Measurements from ENCODE around the gene CYB5R2. TPM values are rescaled to one million over a fixed set of nuclear protein-coding genes. Genes with fewer than 3 reads are reported as not detected.

Gene CYB5R2
- total and polyA plus RNA-seq, 9 donors, result 11.8 to 32.0 (median 20.7) TPM

DNA sequence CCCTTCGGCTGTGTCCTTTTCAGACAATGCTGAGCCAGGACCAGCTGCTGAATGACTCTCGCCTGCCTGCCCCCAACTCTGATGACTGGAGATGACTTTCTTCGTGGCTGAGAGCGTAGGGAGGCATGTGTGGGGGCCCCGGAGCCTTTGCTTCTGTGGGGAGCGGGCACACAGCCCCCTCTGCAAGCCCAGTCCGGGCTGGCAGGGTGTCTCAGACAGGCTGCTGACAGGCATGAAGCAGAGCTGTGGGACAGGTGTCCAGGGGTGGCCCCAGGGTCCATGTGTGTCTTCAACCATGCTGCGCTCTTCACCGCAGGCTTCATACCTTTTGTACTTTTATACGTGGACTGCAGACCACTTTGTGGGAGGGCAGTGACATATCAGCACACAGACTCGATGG, 16.6 kb downstream of the CYB5R2 start:
- no peaks in the 10 kb centered on the region for H3K4me1 ChIP-seq (ENCODE audit: insufficient read depth)
- 82 to 89% (median 85%) methylated on average over 9 to 11 of the region's 11 CpGs for WGBS, 3 donors
- H3K4me3 ChIP-seq, result no peak overlapping the region
- H3K27me3 ChIP-seq, result no peaks in the 10 kb centered on the region
- no peak for DNase-seq
- TF ChIP-seq POLR2A (IDR thresholded peaks at IDR 0.05) (no peak), EP300 (IDR thresholded peaks at IDR 0.05) (no peak)
- TF ChIP-seq, protein P1, sequence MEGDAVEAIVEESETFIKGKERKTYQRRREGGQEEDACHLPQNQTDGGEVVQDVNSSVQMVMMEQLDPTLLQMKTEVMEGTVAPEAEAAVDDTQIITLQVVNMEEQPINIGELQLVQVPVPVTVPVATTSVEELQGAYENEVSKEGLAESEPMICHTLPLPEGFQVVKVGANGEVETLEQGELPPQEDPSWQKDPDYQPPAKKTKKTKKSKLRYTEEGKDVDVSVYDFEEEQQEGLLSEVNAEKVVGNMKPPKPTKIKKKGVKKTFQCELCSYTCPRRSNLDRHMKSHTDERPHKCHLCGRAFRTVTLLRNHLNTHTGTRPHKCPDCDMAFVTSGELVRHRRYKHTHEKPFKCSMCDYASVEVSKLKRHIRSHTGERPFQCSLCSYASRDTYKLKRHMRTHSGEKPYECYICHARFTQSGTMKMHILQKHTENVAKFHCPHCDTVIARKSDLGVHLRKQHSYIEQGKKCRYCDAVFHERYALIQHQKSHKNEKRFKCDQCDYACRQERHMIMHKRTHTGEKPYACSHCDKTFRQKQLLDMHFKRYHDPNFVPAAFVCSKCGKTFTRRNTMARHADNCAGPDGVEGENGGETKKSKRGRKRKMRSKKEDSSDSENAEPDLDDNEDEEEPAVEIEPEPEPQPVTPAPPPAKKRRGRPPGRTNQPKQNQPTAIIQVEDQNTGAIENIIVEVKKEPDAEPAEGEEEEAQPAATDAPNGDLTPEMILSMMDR (IDR thresholded peaks at IDR 0.05), result no peak
- intact Hi-C loops (cut with DNase I), result loop anchor here (2.0 to 5.0 kb wide), 2 partner anchors 84 to 86 kb away; no protein-coding TSS in a partner anchor
- H3K36me3 ChIP-seq, result no peaks in the 10 kb centered on the region
- H3K9me3 ChIP-seq, result no peaks in the 10 kb centered on the region
- no peak overlapping the region for H3K27ac ChIP-seq

DNA sequence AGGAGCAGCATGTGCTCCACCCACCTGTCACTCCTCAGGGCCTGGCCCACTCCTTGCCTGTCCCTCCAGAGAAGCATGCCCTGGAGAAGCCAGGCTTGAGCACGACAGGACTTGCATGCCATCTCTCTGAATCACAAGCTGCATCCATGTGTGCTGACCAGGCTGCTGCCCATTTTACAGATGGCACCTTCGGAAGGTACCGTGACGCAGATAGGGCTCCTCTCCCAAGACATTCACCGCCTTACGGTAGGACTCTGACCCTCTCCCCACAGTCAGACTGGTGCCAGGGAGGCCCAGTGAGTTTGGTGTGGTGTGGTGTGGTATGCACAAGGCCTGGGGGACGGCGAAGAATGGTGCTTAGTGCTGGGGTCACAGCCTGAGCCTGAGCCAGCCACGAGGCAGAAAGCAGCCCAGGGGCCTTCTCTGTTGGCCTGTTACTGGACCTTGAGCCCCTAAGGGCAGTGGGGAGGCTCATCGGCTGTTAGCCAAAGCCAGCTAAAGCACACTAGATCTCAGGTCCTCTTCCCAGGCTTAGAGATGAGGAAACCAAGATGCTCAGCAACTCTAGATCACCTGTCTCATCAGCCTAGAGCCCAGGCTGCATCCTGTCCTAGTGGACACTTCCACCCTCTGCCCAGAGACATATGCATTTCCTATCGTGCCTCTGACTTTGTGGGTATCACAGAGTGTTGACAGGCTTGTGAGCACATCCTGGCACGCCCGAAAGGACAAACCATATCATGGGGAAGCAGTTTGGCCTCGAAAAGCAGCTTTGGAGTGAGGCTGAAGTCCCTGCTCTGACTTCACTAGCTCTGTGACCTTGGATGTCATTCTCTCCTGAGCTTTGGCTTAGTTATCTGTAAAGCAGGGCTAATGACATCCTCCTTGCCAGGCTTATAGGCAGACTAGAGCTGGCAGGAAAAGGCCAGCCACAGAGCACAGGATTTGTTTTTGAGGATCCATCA, 17.8 kb downstream of the CYB5R2 start:
- WGBS, 3 donors, result 76 to 92% (median 80%) methylated on average over 14 of the region's 14 CpGs
- no peaks in the 10 kb centered on the region for H3K27me3 ChIP-seq
- no peaks in the 10 kb centered on the region for H3K36me3 ChIP-seq
- DNase-seq, result no peak
- no peaks in the 10 kb centered on the region for H3K9me3 ChIP-seq
- H3K4me3 ChIP-seq, result no peak overlapping the region
- TF ChIP-seq EP300 (IDR thresholded peaks at IDR 0.05) (no peak), POLR2A (IDR thresholded peaks at IDR 0.05) (no peak)
- TF ChIP-seq, protein P1 (IDR thresholded peaks at IDR 0.05), result no peak
- H3K27ac ChIP-seq, result no peak overlapping the region
- intact Hi-C loops (cut with DNase I), result loop anchor here (2.0 to 5.0 kb wide), 2 partner anchors 83 to 85 kb away; no protein-coding TSS in a partner anchor
- H3K4me1 ChIP-seq (ENCODE audit: insufficient read depth), result no peaks in the 10 kb centered on the region

DNA sequence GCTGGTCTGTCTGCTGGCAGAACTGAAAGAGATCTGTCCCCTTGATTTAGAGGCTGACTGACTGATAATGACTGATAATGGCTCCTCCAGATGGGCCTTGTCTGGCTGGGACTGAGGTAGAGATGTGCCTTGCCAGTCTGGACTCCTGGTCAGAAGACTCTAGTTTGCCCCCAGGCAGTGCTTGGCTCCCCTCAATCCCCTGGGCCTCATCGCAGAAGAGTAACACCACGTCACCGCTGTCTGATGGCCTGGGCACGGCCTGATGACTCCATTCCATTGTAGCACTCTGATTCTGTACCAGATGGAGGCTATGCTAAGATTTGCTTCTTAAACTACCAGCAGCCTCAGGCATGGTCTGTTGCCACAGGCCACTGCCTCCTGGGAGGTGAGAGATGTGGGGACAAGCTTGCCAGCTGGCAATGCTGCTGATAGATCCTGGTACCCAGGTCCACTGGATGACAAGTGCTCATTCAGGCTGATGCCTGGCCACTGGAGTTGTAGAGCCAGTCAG, 19.1 kb downstream of the CYB5R2 start:
- WGBS, 3 donors, result 86 to 94% (median 90%) methylated on average over 4 of the region's 4 CpGs
- H3K9me3 ChIP-seq, result no peaks in the 10 kb centered on the region
- H3K36me3 ChIP-seq, result no peaks in the 10 kb centered on the region
- intact Hi-C loops (cut with DNase I), result no loop called here
- DNase-seq, result no peak
- H3K4me1 ChIP-seq (ENCODE audit: insufficient read depth), result no peaks in the 10 kb centered on the region
- TF ChIP-seq, protein P1 (IDR thresholded peaks at IDR 0.05), result no peak
- no peak for TF ChIP-seq POLR2A (IDR thresholded peaks at IDR 0.05)
- no peak for TF ChIP-seq EP300 (IDR thresholded peaks at IDR 0.05)
- no peak overlapping the region for H3K4me3 ChIP-seq
- H3K27ac ChIP-seq, result no peak overlapping the region
- H3K27me3 ChIP-seq, result no peaks in the 10 kb centered on the region

DNA sequence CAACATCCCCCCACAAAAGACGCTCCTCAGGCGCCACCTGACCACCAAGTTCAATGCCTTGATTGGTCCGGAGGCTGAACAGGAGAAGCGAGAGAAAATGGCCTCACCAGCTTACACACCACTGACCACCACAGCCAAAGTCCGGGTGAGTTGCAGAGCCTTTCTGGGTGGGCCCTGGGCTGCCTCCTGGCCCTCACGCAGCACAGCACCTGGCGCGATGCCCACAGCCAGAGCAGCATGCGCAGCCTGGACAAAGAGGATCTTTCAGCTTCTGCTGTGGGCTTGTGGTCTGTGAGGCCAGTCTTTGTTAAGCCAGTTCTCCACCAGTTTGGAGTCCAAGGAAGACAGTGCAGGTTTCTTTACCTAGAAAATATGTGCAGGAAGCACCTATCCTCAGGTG, 21.6 kb downstream of the CYB5R2 start:
- intact Hi-C loops (cut with DNase I), result no loop called here
- 87 to 94% (median 90%) methylated on average over 9 of the region's 9 CpGs for WGBS, 3 donors
- H3K36me3 ChIP-seq, result no peaks in the 10 kb centered on the region
- no peak for TF ChIP-seq EP300 (IDR thresholded peaks at IDR 0.05)
- TF ChIP-seq, protein P1 (IDR thresholded peaks at IDR 0.05), result no peak
- TF ChIP-seq POLR2A (IDR thresholded peaks at IDR 0.05), result no peak
- no peak for DNase-seq
- no peak overlapping the region for H3K27ac ChIP-seq
- no peaks in the 10 kb centered on the region for H3K9me3 ChIP-seq
- H3K27me3 ChIP-seq, result no peaks in the 10 kb centered on the region
- H3K4me1 ChIP-seq (ENCODE audit: insufficient read depth), result no peaks in the 10 kb centered on the region
- no peak overlapping the region for H3K4me3 ChIP-seq
